HG03558 (cell line): ENCODE data around the gene KRT15.

Source experiments
- ATAC-seq: cut with Tn5 transposase; IDR thresholded peaks from one replicate; pipeline ENCODE4 v1.9.1; 2021; ENCODE audit warnings: moderate number of reproducible peaks; ENCODE audit not compliant: unreplicated experiment; ENCODE audit errors: extremely low read depth

The KRT15 gene

GRCh38 chr17:41518789-41519449 is at the start of gene KRT15:
Gene KRT15 (minus strand): TSS chr17:41518890. CDS start chr17:41518827, 63 bp downstream.
- ATAC-seq: no peak

GRCh38 chr17:41567317-41567716 is 48.6 kb upstream of the KRT15 start:
- ATAC-seq: no peak

- no peak for ATAC-seq
These were observed 46.6 kb upstream of the KRT15 start for GRCh38 chr17:41565338-41565737.

DNA sequence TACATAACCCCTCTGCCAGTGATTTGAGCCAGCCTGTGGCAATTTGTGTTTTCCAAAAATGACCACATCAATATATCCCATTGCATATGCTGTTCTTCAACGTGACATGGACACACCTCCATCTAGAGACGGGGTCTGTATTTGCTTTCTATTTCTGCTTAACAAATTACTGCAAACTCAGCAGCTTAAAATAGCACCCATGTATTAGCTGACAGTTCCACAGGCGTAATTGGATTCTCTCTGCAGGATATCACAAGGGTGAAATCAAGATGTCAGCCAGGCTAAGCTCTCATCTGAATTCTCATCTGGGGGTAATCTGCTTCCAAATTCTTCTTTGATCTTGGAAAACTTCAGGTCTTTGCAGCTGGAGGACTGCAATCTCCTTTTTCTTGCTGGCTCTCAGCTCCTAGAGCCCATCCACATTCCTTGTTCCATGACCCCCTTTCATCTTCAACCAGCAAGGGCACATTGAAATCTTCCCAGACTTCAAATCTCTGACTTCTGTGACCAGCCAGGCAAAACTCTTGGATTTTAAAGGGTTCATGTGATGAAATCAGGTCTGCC is 45.0 kb upstream of the KRT15 start:
- ATAC-seq: no peak

- no peak for ATAC-seq
These were observed 42.9 kb upstream of the KRT15 start for GRCh38 chr17:41561554-41561953.

DNA sequence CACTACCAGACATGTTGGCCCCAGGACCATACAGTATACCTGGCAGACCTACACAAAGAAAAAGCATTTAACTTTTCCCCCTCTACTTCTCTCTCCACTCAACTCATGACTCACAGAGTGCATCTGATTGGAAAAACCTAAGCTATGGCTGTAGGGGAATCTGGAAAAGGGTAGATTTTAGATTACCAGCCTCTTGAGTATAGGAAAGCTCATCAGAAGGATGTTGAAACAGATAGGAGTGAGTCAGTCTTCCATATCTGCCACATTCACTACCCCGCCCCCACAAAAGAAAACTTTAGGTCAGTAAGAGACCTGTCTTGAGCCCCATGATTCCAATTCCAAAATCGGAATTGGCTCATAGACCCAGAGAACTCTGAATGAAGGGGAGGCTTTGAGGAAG is 40.9 kb upstream of the KRT15 start:
- ATAC-seq: no peak

DNA sequence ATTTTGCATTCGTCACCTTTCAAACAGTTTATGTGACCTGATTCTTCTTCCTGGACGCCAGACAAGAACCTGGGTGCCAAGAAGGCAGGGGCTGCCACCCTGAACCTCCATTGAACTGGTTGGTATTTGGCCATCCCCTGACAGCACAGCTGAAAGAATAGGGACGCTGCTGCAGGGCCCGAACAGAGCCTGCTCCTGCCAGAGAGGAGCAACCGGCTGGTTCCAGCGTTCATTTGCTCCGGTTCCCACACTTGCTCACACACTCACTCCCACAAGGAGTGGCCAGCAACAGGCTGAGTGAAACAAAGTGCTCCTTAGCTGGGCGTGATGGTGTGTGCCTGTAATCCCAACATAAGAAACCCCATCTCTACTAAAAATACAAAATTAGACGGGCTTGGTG is 38.2 kb upstream of the KRT15 start:
- no peak for ATAC-seq

- no peak for ATAC-seq
These were observed 37.6 kb upstream of the KRT15 start for GRCh38 chr17:41556306-41556705.

DNA sequence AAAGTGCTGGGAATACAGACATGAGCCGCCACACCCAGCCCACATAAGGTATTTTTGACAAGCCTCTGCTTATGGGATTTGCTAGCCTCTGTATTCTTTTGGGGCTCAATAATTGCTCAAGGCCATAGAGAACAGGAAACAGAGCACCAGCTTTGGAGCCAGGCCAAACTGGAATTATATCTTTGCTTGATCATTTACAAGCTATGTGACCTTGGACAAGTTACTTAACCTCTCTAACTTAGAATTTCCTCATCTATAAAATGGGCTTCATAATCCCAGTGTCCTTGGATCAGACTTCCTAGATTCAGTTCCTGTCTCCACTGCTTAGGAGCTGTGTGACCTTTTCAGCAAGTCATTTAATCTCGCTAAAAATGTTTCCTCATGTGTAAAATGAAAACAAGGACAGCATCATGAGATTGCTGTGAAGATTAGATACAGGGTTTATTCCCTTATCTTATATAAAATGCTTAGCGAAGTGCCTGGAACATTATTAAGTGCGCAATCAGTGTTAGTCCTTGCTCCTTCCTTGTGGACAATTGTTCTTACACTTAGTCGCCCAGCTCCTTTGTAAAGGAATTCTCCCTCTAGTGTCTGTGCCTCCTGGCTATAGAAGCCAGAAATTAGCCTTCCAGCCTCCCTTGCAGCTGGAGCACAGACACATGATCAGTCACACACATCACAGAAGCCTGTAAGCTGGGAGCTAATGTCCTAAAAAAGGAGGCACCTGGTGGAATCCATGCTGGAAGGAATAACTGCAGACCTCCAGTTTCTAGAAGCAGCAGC is 36.6 kb upstream of the KRT15 start:
- no peak for ATAC-seq

DNA sequence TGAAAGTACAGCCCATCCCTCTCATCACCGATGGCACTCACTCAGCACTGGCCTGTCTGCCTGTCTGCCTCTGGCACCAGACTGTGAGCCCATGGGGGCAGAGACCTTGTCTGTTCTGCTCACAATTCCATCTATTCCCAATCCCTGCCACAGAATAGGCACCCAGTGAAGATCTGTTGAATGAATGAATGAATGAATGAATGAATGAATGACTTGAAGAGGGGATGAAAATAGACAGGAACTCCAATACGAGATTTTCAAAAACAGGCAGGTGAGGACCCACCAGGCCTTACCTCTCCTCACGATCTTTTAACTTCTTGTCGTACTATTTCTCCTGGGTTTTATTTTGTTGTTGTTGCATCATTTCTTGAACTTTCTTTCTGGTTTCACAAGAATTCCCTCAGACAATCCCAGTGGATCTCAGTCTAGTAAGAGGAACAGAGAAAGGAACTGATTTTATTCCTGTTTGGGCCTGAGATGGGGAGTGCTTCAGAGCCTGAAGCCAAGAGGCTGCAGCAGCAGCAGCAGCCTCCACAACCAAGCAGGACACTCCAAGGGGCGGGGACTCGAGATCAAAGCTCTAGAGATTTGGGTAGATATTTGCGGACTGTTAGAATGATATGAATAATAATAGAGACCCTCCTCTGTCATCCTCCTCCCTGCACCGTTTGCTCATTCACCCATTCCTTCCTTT is 35.4 kb upstream of the KRT15 start:
- no peak for ATAC-seq

GRCh38 chr17:41553176-41553575 is 34.5 kb upstream of the KRT15 start:
- ATAC-seq: no peak

- no peak for ATAC-seq
These were observed 33.8 kb upstream of the KRT15 start for GRCh38 chr17:41552455-41552854.

DNA sequence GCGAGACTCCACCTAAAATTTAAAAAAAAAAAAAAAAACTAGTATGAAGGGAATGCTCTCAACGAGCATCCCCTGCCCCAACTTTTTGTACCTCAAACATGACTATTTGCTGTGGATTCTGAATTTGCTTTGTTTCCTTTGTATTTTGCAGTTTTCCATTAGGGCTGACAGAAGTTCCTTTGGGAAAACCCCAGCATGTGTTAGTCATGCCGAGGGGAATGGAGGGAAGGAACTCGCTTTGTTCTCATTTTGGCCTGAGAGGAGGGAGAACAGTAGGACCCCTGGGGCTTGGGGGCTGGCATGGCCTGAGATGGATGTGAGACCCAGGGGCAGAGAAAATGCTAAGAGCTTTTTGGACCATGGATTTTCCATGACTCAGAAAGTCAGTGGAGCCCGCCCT is 32.7 kb upstream of the KRT15 start:
- ATAC-seq: no peak

DNA sequence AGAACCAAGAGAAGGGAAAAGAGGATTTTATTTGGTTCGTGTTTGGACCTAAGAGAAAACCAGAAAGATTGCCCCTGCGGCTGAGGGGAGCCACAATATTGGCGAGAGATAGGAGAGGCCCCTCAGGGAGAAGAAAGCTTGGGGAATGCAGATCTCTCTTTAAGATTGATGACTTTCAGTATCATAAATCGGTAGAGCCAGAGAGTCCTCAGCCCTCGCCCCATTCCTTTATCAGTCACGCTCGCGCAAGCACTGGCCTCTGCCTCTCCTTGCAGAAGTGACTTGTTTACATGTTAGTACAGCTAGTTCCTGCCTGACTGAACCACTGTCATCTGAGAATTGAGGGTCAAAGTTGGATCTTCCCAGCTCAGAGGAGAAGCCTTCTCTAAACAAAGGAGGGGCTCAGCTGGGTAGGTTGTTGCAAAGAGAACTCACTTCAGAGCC is 30.9 kb upstream of the KRT15 start:
- no peak for ATAC-seq

DNA sequence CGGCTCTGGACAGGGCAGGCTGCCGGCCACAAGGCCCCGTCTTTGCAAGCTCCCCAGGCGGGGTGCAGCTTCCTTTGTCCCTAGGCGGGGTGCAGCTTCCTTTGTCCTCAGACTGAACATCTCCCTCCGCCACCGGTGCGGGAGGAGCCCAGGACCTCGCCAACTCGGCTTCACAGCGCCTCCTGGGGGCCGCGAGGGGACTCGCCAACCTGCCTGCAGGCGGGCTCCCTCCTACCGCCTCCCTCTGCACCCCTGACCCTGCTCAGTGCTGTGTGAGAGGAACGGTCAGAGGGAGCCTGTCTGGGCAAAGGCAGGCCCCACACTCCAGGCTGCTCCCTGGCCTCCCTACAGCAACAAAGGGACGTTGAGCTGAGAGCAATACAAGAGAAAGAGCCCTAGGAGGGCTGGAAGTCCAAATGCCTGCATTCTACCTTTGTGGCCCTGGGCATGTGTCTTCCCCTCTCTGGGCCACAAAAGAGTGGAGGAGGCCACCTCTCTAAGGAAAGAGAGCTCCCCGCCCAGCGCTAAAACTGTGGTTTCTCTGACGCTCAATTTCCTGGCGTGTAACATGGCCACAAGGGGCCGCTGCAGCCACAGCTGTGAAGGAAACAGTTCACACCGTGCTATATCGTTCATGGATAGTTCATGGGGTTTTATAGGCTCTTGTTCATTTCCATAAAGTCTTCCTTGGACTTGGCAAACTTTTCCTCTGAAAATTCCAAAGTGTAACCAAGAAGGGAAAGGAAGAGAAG is 30.3 kb upstream of the KRT15 start:
- no peak for ATAC-seq

DNA sequence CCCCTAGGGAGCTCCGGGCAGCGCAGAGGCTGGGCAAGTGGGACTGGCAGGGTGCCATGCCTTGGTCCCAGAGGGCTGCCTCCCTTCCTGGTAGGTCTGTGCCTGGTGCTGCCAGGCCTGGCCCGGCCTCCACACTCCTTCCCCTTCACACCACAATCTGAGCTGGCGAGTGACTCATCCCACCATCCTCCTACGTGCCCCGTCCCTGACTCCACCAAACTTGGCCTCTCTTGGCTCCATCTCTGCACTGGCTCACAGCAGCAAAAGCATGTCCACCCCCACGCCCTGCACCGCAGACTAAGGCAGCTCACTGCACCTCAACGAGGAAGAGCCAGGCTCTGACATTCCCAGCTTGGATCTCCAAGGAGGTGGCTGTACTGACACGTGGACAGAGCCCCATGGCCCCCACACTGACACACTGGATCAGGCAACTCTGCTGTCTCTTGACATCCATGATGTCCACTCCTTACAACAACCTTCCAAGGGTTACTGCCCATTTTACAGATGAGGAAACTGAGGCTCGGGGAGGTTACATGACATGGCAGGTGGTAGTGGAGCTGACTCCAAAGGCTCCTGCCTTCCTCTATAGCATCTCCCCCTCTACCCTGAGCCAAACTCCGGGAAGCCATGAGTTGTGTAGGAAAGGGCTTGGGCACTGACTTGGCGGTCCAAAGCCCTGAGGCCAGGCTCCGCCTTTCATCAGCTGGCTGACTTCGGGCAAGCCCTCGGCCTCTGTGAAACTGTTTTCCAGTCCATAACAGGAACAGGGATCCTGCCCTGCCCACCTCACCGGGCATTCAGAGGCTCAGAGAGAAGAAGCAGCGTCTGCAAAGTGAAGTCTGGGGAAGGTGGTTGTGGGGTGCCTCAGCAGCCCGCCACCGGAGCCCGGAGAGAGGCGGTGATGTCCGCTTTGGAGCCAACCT is 29.5 kb upstream of the KRT15 start:
- ATAC-seq: no peak

DNA sequence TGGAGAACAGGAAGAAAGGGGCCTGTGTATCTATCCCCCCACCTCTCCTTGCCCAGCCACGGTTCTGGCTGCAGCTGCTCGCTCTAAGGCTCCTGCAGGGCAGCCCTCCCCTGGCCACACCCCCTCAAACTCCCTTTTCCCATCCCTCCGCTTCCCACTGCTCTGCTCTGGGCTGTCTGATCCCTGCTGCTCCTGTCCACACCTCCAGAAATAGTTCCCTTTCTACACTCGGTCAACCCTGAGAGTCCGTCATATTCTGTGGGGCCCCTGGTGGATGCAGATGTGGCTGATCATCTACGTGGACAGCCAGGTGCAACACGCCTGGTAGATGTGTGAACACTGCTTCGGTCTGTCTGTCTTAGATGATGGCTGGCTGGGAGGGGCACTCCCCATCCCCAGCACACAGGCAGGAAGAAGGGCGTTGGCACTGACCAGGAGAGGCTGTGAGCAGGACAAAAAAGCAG is 28.7 kb upstream of the KRT15 start:
- ATAC-seq: no peak

DNA sequence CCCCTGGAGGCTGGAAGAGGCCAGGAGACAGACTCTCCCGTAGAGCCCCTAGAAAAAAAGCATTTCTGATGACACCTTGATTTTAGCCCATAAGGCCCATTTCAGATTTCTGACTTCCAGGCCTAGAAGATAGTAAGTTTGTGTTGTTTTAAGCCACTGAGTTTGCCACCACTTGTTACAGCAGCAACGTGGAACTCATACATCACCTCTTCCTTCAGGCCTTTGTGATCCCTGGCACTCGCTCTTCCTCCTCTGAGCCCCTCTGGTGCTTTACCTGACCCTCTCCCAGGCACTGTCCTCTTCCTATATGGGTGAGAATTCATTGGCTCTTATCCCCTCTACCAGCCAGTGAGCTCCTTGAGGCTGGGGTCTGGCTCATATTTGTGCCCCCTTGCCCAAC is 28.1 kb upstream of the KRT15 start:
- ATAC-seq: no peak

DNA sequence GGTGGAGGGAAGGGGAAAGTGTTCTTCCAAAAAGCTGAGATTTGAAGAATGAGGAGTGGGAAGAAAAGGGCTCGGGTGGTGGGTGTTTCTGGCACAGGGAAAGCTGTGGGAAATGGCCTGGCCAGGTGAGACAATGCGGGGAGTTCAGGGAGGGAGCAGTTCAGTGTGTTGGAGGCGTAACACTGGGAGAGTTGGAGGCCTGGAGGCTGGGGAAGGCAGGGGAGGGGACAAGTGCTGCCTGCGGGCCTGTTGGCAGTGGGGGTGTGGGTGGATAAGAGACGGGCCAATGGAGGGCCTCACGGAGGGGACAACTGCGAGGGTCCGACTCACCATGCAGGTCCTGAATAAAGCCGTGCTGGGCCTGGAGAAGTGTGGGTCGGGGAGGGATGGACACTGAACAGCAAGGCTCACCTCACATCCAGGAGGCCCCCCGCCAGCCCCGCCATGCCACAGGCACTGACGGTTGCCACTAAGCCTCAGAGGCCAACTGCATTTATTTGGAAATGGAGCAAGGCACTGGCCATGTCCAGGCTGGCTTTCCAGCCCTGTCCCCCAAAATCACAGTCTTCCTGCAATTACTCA is 27.2 kb upstream of the KRT15 start:
- ATAC-seq: no peak
